OCI-LY1 (cell line): Measurements from ENCODE around the gene NDUFAF8.

ENCODE experiments used
- H2AFZ ChIP-seq: fragments of 200-600 bp; sonication (generic), shearing (Covaris generic); 2 replicates; pipeline ENCODE4 v1.6.0; 2014; ENCODE audit warnings: antibody characterized with exemption, mild to moderate bottlenecking, low read length
- H3F3A ChIP-seq: fragments of 200-600 bp; sonication (generic), shearing (Covaris generic); 2 replicates; pipeline ENCODE4 v1.6.0; 2014; ENCODE audit warnings: mild to moderate bottlenecking, antibody characterized with exemption, low read length, moderate library complexity; ENCODE audit not compliant: insufficient read depth
- H3K27ac ChIP-seq: fragments of 200-600 bp; sonication (generic); 2 replicates; pipeline ENCODE4 v1.5.1; 2014; ENCODE audit warnings: low read length, mixed run types, mild to moderate bottlenecking, low read depth; ENCODE audit not compliant: poor library complexity, severe bottlenecking
- H3K27me3 ChIP-seq: fragments of 200-600 bp; sonication (generic); 2 replicates; pipeline ENCODE4 v1.6.0; 2014; ENCODE audit warnings: antibody characterized with exemption, mild to moderate bottlenecking, low read length, moderate library complexity; ENCODE audit not compliant: insufficient read depth
- H3K36me3 ChIP-seq: fragments of 200-600 bp; sonication (generic); 2 replicates; pipeline ENCODE4 v1.6.1; 2014; ENCODE audit warnings: mild to moderate bottlenecking, antibody characterized with exemption, low read length, moderate library complexity, mixed read lengths; ENCODE audit not compliant: insufficient read depth
- H3K4me1 ChIP-seq: fragments of 200-600 bp; sonication (generic); 2 replicates; pipeline ENCODE4 v1.5.1; 2014; ENCODE audit warnings: mild to moderate bottlenecking, low read length, moderate library complexity; ENCODE audit not compliant: insufficient read depth, severe bottlenecking
- H3K4me2 ChIP-seq: fragments of 200-600 bp; sonication (generic), shearing (Covaris generic); 2 replicates; pipeline ENCODE4 v1.6.1; 2014; ENCODE audit warnings: low read length
- H3K4me3 ChIP-seq: fragments of 200-600 bp; sonication (generic); 2 replicates; pipeline ENCODE4 v1.5.1; 2014; ENCODE audit warnings: low read length, low read depth, mild to moderate bottlenecking, mixed read lengths; ENCODE audit not compliant: poor library complexity, severe bottlenecking
- H3K79me2 ChIP-seq: fragments of 200-600 bp; shearing (Covaris generic); 2 replicates; pipeline ENCODE4 v1.6.1; 2016; ENCODE audit warnings: mixed run types, low read length, mixed read lengths; ENCODE audit not compliant: insufficient read depth
- H3K9ac ChIP-seq: fragments of 200-600 bp; sonication (generic), shearing (Covaris generic); 2 replicates; pipeline ENCODE4 v1.6.1; 2014; ENCODE audit warnings: mild to moderate bottlenecking, low read length, mixed read lengths
- H3K9me2 ChIP-seq: fragments of 200-600 bp; sonication (generic), shearing (Covaris generic); 2 replicates; pipeline ENCODE4 v1.6.1; 2014; ENCODE audit warnings: low read depth, mild to moderate bottlenecking, low read length, mixed read lengths
- H3K9me3 ChIP-seq: fragments of 200-600 bp; shearing (Covaris generic); 2 replicates; pipeline ENCODE4 v1.6.1; 2014; ENCODE audit warnings: low read length, mixed read lengths
- H4K20me1 ChIP-seq: fragments of 200-600 bp; sonication (generic), shearing (Covaris generic); 2 replicates; pipeline ENCODE4 v1.6.0; 2016; ENCODE audit warnings: mild to moderate bottlenecking, low read length; ENCODE audit not compliant: insufficient read depth
- EZH2 ChIP-seq: fragments of 200-600 bp; sonication (generic), shearing (Covaris generic); IDR thresholded peaks from 2 replicates; pipeline ENCODE4 v1.8.0; 2017; ENCODE audit warnings: borderline replicate concordance, mixed run types, mild to moderate bottlenecking, antibody characterized with exemption, low read length, moderate library complexity, mixed read lengths
- TF ChIP-seq, protein P1 (sequence below): fragments of 200-600 bp; sonication (generic), shearing (Covaris generic); IDR thresholded peaks from 2 replicates; pipeline ENCODE4 v1.5.1; 2017; ENCODE audit warnings: mild to moderate bottlenecking, antibody characterized with exemption, low read length, moderate library complexity, mixed read lengths

The NDUFAF8 gene

DNA sequence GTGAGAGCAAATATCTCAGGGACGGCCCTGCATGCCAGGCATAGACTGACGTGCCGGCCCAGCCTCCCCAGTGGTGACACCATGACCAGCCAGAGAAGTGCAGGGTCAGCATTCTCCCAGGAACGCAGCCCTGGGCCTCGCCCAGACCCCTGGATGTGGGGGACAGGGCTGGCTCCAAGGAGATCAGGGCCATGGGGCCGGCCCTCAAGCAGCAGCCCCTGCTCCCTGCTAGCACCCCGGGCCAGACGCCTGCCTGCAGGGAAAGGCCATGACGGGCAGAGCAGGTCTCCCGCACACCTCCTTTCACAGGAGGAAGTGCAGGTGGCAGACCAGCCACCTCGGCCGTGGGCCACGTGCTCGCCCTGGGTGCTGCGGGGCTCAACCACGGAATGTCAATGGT lies 9.5 kb downstream of the NDUFAF8 start:
- H3K36me3 ChIP-seq, result no peaks in the 10 kb centered on the region
- peaks cover 9% of the 10 kb centered on the region for H3F3A ChIP-seq
- no peak overlapping the region for H2AFZ ChIP-seq
- TF ChIP-seq EZH2, result no peak
- TF ChIP-seq, protein P1, sequence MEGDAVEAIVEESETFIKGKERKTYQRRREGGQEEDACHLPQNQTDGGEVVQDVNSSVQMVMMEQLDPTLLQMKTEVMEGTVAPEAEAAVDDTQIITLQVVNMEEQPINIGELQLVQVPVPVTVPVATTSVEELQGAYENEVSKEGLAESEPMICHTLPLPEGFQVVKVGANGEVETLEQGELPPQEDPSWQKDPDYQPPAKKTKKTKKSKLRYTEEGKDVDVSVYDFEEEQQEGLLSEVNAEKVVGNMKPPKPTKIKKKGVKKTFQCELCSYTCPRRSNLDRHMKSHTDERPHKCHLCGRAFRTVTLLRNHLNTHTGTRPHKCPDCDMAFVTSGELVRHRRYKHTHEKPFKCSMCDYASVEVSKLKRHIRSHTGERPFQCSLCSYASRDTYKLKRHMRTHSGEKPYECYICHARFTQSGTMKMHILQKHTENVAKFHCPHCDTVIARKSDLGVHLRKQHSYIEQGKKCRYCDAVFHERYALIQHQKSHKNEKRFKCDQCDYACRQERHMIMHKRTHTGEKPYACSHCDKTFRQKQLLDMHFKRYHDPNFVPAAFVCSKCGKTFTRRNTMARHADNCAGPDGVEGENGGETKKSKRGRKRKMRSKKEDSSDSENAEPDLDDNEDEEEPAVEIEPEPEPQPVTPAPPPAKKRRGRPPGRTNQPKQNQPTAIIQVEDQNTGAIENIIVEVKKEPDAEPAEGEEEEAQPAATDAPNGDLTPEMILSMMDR, result no peak
- no peak overlapping the region for H3K27ac ChIP-seq
- no peaks in the 10 kb centered on the region for H3K79me2 ChIP-seq
- no peaks in the 10 kb centered on the region for H3K27me3 ChIP-seq
- no peak overlapping the region for H3K4me3 ChIP-seq
- no peaks in the 10 kb centered on the region for H4K20me1 ChIP-seq
- H3K4me1 ChIP-seq, result peaks cover 57% of the 10 kb centered on the region
- no peaks in the 10 kb centered on the region for H3K9me2 ChIP-seq
- H3K9me3 ChIP-seq, result no peaks in the 10 kb centered on the region
- H3K9ac ChIP-seq, result no peak overlapping the region
- H3K4me2 ChIP-seq, result no peak overlapping the region

DNA sequence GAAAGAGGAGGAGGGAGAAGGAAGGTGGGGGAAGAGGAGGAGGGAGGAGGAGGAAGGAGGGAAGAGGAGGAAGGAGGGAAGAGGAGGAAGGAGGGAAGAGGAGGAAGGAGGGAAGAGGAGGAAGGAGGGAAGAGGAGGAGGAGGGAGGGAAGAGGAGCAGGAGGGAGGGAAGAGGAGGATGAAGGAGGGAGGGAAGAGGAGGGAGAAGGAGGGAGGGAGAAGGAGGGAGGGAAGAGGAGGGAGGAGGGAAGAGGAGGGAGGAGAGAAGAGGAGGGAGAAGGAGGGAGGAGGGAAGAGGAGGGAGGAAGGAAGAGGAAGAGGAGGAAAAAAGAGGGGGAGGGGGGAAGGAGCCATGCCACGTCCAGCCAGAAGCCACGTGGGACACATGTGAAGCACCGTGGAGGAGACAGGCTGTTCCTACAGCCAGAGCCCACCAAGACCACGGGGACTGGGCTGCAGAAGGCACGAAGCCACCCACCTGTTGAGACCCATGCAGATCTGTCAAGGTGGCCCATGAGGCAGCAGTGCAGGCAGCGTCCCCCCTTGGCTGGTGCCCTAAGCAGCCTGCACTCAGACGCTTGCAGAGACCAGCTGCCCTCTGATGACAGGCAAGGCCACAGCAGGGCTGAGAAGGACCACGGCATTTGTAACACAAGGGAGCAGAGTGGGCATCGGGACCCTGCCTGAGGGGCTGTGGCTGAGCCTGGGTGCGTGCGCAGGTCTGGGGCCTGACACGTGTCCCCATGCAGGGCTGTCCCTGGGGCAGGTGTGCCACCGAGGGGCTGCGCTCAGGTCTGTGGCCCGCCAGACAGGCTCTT lies 10.3 kb downstream of the NDUFAF8 start:
- Histone ChIP-seq H3K9me3 (no peaks in the 10 kb centered on the region), H3K9ac (no peak overlapping the region), H3K4me3 (no peak overlapping the region), H3F3A (peaks cover 9% of the 10 kb centered on the region), H3K27me3 (no peaks in the 10 kb centered on the region), H3K4me1 (peaks cover 53% of the 10 kb centered on the region), H3K4me2 (peak overlapping the region; percentile 57; the same call in 1 of the 2 replicates), H3K9me2 (no peaks in the 10 kb centered on the region), H3K79me2 (no peaks in the 10 kb centered on the region), H3K27ac (peak overlapping the region; percentile 98), H3K36me3 (no peaks in the 10 kb centered on the region), H2AFZ (no peak overlapping the region), H4K20me1 (no peaks in the 10 kb centered on the region)
- no peak for TF ChIP-seq EZH2
- TF ChIP-seq, protein P1, result no peak

DNA sequence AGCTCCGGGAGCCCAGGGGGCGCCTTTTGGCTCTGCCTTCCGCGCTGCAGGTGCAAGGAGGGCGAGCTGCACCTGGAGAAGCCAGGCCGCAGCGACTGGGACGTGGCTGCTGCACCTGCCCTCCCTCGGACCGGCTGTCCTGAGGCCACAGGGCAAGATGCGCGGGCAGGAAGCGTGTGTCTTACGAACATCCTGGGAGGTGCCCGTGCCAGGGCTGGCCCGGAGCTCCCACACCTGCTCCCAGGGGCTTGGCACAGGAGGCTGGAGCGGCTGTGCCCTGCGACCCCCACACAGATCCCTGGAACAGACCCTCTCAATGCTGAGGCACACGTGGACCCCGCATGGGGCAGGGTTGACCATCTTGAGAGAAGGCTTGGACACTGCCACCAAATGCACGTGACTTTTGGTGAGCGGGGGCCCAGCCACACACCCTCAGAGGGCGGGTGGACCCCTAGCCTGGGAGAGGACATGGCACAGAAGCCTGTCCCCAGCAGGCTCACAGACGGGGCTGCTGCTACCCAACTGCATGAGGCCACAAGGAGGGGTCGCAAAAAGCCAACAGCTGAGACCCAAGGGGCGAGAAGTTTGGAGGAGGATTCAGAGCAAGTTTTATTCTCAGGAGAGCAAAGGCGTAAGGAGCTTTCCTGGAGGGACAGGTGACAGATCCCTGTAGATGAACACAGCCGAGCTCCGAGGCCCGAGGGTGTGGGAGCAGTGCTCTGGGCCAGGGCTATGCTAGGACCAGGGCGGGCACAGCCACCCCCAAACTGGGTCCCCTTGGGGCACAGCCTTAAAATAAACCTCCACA lies 11.4 kb downstream of the NDUFAF8 start:
- no peaks in the 10 kb centered on the region for H3K9me3 ChIP-seq
- no peak overlapping the region for H2AFZ ChIP-seq
- peaks cover 9% of the 10 kb centered on the region for H3F3A ChIP-seq
- H3K9me2 ChIP-seq, result no peaks in the 10 kb centered on the region
- peak overlapping the region; percentile 57 for H3K4me2 ChIP-seq
- no peaks in the 10 kb centered on the region for H4K20me1 ChIP-seq
- peaks cover 43% of the 10 kb centered on the region for H3K4me1 ChIP-seq
- H3K9ac ChIP-seq, result peak overlapping the region; percentile 63
- no peaks in the 10 kb centered on the region for H3K36me3 ChIP-seq
- peak overlapping the region; percentile 98 for H3K27ac ChIP-seq
- TF ChIP-seq, protein P1, result peak; percentile 36; the same call in 1 of the 2 replicates
- no peak for TF ChIP-seq EZH2
- H3K79me2 ChIP-seq, result no peaks in the 10 kb centered on the region
- no peaks in the 10 kb centered on the region for H3K27me3 ChIP-seq
- peak overlapping the region; percentile 43 for H3K4me3 ChIP-seq
